ENCODE data around the gene BEGAIN.

- TF ChIP-seq EZH2 (IDR thresholded peaks at IDR 0.05; ENCODE audit: borderline replicate concordance) = no peak
- no peak for TF ChIP-seq CTCF (IDR thresholded peaks at IDR 0.05; ENCODE audit: poor library complexity)
These were observed 91.3 kb downstream of the BEGAIN start for GRCh38 chr14:100495917-100496316.

Data from hepatocyte (in vitro differentiated cells).